Stimulated activated CD4-positive, alpha-beta T cell treated with anti-CD3 and anti-CD28 coated beads, Interleukin-1b, Interleukin-23, amount 100 ng/mL, for 48 hours (primary cell): ENCODE measurements around the gene CD22.

Source experiments
- DNase-seq: peaks from one replicate; pipeline ENCODE4 v3.0.0-alpha.2; 2020

Gene CD22

DNA sequence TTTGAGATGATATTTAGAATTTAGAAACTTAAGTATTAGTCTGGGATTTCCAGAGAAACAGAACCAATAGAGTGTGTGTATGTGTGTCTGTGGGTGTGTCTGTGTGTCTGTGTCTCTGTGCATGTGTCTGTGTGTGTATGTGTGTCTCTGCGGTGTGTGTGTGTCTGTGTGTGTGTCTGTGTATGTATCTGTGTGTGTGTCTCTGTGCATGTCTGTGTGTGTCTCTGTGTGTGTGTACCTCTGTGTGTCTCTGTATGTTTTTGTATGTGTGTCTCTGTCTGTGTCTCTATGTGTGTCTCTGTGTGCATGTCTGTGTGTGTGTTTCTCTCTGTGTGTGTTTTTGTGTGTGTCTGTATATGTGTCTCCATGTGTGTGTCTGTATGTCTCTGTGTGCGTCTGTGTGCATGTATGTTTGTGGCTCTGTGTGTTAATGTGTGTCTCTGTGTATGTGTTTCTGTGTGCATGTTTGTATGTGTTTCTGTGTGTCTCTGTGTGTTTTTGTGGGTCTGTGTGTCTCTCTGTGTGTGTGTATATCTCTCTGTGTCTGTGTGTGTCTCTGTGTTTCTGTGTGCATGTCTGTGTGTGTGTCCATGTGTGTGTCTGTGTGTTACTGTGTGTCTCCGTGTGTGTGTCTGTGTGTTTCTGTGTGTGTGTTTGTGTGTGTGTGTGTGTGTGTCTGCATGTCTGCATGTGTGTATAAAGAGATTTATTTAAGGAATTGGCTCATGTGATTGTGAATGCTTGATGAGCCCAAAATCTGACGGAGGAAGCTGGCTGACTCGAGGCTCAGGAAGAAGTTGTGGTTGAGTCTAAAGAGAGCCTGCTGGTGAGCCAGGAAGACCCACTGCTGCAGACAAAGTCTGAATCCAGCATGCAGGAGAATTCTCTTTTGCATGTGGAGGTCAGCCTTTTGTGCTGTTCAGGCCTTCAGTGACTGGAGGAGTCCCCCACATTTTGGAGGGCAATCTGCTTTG lies 64.0 kb downstream of the CD22 start:
- DNase-seq: no peak

DNA sequence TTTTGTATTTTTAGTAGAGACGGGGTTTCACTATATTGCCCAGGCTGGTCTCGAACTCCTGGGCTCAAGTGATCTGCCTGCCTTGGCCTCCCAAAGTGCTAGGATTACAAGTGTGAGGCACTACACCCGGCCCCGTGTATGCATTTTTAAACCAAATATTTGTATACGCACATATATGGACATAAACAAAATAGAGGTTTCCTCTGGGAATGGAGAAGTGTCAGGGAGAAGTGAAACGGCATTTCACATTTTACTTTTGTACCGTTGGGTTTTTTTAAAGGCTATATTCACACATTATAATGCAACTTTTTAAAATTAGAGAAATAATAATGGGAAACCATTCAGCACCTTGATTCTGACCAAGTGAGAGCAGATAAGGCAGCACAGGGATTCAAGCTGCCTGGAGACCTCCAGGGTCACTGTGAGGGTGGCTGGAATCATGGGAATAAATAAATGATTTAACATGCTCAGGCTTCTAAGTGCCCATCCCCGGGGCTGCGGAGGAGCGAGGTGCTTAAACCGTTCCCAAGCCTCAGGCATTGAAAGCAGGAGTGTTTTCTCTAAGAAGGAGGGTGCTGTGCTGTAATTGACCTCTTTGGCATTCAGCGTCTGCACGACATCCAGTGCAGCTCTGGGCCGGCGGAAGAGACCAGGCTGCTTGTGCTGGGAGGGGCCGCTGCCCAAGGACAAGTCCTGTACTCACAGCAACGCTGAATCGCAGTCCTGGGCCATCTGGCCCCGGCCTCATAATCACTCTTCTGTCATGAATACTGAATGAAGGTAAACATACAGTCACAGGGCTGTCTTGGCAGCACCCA lies 66.6 kb downstream of the CD22 start:
- no peak for DNase-seq

DNA sequence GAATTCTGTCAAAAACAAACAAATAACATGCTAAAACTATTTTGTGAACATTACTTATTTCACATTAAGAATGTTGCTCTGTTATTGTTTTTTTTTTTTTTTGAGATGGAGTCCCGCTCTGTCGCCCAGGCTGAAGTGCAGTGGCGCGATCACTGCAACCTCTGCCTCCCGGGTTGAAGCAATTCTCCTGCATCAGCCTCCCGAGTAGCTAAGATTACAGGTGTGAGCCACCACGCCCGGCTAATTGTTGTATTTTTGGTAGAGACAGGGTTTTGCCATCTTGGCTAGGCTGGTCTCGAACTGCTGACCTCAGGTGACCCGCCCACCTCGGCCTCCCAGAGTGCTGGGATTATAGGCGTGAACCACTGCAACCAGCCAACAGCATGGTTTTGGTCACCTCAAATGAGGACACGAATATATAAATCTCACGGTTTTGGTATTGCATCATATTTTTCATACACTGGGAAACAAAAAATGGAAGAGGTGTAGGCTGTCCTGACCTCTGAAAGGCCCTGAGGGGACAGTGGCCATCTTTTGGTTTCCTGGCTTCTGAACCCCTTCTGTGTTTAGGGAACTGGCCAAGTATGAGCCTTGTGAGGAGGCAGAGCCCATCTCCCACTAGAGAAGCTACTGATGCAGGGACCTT lies 67.4 kb downstream of the CD22 start:
- DNase-seq: no peak
